ENCODE measurements around the gene HTR2A. TPM values are rescaled to one million over a fixed set of nuclear protein-coding genes. Genes with fewer than 3 reads are reported as not detected.

The HTR2A gene
- 0.17 and 1.1 TPM in 2 replicates for total RNA-seq

DNA sequence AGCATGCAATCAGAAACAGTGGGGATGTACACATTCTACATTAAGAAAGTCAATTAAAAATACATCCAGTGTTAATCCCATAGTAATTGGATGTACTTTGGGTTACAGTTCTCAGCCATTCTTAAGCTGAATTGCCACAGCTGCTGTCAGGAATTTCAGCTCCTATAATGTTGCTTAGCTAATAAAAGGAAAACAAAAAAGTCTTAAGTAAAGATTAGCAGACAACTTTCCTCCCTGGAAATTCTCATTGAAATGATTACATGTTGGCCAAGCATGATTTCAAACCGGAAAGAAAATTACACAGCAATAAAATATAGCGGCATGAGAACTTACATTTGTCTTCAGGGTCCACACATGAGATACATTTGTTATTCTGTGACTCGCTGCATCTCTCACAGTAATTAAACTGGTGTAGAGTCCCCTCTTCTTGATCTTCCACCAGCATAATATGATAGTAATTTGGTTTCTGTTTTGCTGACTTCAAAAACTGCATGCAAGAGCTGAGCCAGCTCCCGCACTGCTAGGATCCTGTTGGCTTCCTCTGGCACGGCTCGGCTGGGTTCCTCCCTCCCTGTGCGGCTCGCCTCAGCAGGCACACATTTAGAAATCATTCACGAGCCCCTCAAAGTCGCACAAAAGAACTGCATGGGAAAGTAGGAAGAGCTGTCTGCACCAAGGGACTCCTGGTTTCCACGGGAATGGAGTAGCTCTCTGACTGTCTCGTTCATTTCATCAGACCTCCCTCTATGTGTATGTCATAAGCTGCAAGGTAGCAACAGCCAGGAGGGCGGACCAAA is at the start of gene HTR2A:
Gene HTR2A, minus strand, starts transcription at position 713 of the 797 bp plus-strand sequence. CDS start 1,147 bp downstream, outside the sequence.

DNA sequence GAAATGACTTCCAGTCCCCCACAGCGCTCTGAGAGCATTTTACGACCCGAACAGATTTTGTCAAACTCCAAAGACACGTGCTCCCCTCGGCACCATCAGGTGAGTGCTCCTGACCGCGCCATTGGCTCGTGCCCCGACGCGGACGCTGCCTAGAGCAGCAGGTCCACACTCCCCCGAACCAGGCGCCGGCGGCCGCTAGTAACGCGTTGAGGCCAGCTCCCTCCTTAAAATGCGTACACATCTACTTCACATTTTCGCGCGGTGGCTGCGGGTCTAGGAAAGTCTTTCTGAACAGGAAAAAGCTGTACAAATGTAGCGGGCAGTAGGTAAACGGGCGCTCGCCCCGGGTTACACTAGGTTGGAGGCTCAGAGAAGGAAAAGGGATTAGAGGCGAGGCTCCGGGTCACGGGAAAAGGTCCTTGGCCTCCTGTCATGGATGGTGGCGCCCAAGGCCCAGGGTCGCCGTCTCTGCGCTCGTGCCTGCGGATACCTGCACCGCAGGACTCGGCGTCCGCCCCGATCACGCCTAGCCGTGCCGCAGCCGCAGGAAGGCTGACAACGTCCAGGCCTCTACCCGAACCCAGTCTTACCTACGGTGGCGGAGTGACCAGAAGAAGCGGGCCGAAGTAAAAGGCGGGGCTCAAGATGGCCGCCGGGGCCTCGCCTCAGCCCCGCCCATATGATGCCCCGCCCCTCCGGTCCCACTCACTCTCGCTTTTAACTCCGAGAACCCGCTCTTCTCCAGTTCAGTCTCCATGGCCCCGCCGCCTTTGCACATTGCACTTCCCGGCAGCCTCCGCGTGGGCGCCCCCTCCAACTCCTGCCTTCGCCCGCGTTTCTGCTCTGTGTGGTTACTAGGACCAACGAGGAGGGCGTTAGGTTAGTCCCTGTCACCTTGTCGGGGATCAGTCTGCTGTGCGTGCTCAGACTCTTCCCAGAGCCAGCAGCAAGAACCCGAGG is 100.1 kb downstream of the HTR2A start, which contains the start of gene ESD:
Gene ESD, minus strand, starts transcription at position 647 of the 960 bp plus-strand sequence. CDS start 5,748 bp downstream, outside the sequence.

Other genes with a start within 250 kb of the HTR2A start
- 59.0 and 93.3 TPM in 2 replicates for gene ESD, start 99.9 kb downstream of the HTR2A start, total RNA-seq

Measured in bronchial smooth muscle cell (primary cell).